HuH-7 (cell line): Measurements from ENCODE around the gene PDP2.
"Not testable (repeated sequence)": the region's sequence is repeated elsewhere in the genome, so short reads cannot be mapped to it uniquely, and the experiment has no call there.

Experiments used
- DNase-seq: peaks from one replicate; pipeline ENCODE4 v3.0.0; 2011; ENCODE audit warnings: low spot score

The PDP2 gene

DNA sequence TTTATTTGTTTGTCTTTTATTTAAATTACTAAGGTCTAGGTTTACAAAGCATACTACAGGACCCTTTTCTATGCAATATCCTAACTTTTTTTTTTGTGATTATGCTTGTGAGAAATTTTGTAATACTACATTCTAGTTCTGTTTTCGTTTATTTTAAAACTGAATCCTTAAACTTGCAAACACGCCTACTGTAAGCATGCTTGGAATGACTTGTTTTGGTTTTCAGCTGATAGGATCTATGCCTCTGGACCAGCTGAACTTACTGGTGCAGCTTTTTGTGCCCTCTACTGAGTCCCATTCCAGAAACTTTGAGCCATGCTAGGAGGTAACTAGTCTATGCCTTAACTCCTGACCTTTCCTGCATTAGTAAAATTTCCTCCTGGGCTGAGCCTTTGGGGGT lies 6.0 kb downstream of the PDP2 start:
- DNase-seq = no peak

DNA sequence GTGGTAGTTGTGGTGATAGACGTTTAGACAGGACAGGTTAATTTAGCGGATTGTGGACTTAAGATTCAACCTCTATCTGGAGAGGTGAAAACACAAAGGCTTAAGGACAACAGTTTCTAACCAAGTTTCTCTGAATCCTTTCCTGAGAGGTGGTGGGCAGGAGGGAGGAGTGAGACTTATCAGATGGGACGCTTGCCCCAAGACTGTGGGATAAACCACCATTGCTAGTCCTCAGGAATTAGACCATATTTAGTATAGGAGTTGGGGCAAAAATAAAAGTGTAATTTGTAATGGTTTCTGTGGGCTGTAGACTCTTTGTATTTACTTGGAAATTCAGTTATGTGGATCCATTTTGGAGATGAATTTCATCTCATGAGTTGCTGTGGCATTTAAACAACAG lies 6.6 kb downstream of the PDP2 start:
- DNase-seq = no peak

DNA sequence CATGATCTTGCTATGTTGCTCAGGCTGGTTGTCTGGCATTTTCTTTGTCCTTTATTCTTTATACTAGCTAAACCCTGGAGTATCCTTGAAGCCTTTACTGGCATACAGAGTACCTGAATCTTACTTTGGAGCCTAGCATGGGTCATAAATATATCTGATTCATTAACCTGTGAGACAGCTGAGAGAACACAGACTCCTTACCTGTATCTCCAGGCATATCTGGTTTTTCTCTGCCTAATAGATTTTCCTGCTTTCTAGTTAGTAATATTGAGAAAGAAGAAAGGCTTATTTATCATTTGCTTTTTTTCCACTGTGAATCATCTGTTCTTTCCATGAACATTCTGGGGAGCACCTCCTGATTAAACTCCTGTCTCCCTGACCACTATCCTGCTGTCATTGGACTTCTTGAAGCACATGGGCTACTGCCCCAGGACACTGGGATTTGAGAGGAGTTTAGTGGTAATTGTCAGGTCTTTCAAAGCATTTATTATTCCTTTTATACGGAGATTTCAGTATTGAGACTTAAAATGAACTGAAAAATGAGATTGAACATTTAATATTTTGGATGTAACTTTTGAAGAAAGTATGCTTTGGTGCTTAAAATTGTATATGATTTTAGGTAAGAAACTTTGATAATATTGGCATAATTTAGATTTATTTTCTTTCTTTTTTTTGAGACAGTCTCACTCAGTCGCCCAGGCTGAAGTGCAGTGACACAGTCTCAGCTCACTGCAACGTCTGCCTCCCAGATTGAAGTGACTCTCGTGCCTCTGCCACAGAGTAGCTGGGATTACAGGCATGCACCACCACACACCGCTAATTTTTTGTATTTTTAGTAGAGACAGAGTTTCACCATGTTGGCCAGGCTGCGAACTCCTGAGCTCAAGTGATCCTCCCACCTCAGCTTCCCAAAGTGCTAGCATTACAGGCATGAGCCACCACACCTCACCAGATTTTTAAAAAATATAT lies 8.6 kb downstream of the PDP2 start:
- no peak for DNase-seq

DNA sequence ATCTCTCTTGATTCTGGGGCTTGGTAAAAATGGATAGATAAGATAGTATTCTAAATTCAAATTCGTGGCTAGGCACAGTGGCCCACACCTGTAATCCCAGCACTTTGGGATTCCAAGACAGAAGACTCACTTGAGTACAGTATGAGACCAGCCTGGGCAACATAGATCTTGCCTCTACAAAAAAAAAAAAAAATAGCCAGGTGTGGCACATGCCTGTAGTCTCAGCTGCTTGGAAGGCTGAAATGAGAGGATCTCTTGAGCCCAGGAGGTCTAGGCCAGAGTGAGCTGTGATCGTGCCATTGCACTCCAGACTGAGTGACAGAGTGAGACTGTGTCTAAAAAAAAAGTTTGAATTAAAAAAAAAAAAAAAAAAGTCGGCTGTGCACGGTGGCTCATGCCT lies 9.3 kb downstream of the PDP2 start:
- no peak for DNase-seq

DNA sequence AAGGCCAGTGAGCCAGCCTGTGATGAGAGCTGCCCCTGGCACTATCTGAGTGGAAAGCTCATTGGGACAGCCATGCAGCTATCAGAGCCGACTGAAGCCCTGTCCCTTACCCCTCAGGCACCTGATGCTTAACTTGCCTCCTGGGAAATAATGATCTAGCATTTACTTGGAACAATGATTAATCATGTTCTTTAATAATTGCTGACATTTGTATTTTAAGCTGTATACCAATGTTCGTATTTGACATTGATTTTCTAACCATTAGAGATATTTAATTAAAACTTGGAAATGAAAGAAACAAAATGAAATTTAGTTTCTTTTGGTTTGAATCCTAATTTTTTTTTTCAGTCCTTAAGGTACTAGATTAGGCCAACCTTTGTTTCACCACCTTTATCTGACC lies 10.5 kb downstream of the PDP2 start:
- no peak for DNase-seq

DNA sequence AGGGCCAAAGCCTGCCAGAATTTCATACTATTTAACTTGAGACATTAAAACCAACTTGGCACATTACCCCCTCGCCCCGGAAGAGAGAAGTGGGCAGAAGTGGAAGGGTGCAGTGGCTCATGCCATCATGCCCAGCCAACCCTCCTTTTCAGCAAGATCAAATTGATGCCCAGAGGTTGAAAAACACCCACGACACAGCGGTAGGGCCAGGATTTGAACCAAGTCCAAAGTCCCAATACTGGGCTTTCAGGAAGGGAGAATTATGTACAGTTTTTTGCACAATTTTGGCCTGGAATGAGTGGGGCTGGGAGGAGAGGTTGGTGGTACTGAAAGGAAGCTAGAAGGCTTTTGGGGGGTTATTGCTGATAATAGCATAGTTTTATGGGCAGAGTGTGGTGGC lies 11.0 kb downstream of the PDP2 start:
- no peak for DNase-seq

DNA sequence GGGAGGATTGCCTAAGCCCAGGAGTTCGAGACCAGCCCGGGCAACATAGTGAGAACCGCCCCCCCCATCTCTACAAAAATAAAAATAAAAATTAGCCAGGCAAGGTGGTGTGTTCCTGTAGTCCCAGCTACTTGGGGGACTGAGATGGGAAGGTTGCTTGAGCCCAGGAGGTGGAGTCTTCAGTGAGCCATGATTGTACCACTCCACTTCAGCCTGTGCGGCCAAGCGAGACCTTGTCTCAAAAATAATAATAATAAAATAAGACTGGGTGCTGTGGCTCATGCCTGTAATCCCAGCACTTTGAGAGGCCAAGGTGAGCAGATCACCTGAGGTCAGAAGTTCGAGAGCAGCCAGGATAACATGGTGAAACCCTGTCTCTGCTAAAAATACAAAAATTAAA lies 11.5 kb downstream of the PDP2 start:
- no peak for DNase-seq

DNA sequence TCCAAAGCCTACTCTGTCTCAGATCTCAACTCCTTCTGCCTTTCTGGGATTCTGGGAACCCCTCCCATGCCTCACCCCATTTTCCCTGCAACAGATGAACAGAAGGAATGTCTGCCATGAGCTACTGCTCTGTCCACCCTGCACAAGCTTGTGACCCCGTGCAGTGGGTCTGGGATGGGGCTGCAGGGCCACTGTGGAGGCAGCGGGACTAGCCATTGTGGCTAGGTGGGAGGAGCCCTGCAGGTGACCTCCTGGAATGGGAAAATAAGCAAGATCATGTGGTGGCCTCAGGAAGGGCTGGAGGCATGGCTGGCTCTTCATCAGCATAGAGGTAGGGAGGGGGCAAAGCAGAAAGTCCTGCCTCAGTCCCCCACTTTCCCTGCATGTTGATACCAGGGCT lies 13.7 kb downstream of the PDP2 start:
- DNase-seq = no peak

DNA sequence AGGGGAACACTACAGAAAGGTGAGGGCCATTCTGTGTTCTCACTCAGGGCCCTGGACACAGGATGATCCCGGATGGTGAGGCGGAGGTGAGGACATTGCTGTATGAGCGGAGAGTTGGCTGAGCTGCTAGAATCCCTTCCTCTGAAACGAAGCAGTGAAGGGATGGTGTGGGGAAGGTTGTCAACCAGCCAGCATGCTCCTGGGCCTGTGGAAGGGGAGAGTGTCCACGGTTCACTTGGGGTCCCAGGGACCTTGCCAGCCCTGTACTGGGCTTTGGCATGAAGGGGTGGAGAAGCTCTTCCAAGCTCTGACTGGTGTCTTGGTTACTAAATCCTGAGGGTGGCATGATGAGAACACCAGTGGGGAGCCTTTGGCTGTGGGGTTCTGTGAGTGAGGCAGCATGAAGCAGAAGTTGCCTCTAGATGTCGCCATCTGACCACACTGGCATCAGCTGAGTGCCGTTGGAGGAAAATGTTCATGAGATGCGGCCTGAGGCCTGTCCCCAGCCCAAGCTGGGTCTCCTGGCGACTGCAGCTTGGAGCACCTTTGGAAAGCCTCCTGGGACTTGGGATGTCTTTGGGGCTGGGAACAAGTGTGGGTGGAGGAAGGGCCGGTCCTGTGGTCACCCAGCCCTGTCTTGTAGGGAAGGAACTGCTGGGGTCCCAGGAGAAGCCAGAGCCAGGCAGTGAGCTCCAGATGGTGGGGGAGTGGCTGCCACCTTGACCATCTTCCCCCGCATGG lies 14.8 kb downstream of the PDP2 start:
- peak; percentile 63 for DNase-seq

DNA sequence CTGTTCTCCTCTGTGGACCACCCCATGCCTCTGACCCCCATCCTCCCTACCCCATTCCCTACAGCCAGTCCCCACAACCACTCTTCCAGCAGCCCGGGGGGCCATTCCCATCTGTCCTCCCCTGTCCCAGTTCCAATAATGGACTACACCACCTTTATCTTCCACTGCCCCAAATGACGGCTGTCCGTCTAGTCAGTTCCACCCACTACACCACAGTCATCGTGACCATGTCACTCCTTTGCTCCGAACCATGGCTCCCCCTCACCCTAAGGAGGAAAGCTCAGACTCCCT lies 15.3 kb downstream of the PDP2 start:
- DNase-seq = no peak

DNA sequence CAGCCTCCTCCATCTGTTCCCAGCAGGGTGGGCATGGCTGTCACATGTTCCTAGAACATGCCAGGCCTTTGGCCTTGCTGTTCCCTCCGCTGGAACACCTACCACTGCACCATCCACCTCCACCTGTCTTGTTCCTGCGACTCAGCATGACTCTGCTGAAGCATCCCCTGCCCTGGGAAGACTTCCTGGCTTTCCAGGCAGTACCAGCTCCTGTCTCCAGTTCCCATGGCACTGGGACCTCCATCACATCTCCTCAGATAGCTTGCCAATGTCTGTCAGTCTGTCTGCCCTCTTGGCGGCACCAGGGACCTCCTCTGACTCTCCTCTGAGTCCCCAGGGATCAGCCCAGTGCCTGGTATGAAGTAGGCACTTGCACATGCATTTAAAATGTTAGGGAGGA lies 15.7 kb downstream of the PDP2 start:
- no peak for DNase-seq

DNA sequence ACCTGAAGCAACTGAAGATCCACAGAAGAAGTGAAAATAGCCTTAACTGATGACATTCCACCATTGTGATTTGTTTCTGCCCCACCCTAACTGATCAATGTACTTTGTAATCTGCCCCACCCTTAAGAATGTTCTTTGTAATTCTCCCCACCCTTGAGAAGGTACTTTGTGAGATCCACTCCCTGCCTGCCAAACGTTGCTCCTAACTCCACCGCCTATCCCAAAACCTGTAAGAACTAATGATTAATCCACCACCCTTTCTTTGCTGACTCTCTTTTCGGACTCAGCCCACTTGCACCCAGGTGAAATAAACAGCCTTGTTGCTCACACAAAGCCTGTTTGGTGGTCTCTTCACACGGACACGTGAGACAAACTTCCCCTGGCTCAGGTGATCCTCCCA lies 16.4 kb downstream of the PDP2 start:
- DNase-seq = not testable (repeated sequence)

DNA sequence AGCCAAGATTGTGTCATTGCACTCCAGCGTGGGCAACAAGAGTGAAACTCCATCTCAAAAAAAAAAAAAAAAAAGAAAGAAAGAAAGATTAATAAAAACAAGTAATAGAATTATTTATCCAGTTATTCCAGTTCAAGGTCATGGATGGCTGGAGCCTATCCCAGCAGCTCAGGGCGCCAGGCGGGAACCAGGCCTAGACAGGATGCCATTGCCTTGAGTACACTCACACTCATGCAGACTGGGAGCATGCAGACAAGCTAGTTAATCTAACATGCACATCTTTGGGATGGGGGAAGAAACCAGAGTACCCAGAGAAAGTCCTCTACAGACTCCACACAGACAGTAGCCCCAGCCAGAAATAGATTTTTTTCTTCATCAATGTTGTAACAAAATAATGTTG lies 17.9 kb downstream of the PDP2 start:
- DNase-seq = no peak

DNA sequence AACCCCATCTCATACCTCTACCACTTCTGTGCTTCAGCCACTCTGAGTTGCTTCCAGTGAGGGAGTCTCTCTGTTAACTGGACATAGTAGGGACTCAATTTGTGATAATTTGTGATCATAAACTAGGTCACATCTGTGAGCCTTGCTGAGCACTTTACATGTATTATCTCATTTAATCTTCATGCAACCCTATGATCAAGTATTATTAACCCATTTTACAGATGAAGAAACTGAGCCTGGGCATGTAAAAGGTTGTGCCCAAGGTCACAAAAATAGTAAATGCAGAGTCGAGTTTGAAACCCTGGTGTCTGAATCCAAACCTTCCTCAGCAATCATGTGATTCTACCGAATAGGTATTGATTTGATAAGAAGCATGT lies 18.6 kb downstream of the PDP2 start:
- no peak for DNase-seq

DNA sequence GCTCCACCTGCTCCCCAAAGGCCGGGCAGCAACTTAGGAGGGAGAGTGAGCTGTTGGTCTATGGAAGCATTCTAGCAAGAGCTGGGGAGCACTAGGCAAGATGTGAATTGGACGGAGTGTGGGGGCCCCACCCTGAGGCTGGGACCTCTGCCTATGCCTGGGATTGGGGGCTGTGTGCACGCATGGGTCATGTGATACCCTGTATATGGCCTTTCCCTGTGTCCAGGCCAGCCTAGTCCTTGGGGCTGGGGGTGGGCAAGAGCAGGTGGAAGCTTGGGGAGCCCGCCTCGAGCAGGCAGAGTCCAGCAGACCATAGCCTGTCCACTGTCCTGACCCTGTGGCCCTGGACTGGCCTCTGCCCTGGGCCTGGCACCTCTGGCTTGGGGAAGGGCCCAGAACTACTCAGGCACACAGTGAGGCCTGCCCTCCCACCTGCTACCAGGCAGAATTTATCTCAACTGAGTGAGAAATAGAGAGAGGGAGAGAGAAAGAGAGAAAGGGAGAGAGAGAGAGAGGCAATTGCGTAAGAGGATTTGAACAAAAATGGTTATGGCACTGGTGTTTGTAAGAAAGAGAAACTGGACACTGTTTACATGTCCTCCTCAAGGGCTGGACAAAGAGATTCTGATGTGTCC lies 19.1 kb downstream of the PDP2 start:
- DNase-seq = no peak

DNA sequence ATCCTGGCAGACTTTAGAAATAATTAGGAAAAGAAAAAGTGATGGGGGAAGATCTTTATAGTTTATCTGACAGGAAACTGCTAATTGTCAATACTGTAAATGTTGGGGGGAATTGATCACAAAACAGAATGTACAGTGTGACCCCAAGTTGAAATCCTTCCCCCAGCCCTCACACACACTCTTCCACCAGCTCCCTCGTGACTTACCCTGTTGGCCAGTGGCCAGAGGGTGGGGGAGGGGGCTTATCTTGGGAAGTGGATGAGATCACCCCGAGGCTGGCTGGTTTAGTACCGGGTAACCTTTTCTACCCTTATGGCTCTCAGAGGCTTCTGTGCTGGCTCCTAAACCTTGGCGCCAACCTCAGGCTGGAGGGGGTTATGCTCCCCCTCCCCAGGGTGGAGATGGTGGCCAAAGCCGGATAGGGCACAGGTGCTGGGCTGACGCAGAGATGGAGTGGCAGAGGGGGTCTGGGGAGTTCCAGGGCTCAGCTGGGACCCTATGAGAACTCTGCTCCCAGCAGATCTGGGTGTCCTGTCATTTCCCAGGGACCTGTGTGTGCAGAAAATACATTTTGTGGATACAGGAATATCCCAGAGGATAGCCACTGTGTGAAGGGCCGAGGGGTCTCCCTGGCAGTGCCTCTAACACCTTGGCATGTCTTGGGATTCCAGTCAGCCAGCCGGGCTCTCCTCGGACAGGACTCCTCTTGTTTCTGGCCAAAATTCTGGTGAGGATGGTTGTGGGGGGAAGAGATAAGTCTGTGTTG lies 19.8 kb downstream of the PDP2 start:
- no peak for DNase-seq

DNA sequence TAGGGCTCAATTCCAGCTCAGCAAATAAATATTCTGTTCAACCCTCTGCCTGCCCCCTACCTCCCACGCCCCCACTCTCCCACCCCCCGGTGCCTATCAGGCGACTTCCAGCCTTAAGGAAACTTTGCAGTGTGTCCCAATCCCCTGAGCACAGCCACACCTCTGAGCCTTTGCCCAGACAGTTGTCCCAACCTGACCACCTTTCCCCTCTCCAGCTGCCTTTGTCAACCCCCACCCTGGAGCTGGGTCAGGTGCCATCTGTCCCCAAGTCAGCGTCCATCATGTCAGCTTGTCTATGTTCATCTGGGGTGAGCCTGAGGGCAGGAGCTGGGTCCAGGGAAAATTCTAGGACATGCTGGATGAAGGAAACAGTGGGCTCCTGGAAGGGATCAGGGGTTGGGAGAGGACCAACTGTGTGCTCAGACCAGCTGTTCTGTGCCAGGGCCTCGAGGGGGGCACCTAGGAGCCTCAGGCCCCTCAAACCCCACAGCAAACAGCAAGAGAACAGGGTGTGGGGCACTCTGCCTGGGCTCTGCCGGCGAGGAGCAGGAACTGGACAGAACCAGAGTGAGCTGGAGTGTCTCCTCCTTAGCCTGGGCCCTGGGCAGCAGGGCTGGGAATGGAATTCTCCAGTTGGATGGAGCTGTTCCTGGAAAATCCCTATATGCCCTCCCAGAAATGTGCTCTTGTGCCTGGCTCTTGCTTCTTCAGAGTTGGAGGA lies 20.6 kb downstream of the PDP2 start:
- no peak for DNase-seq

DNA sequence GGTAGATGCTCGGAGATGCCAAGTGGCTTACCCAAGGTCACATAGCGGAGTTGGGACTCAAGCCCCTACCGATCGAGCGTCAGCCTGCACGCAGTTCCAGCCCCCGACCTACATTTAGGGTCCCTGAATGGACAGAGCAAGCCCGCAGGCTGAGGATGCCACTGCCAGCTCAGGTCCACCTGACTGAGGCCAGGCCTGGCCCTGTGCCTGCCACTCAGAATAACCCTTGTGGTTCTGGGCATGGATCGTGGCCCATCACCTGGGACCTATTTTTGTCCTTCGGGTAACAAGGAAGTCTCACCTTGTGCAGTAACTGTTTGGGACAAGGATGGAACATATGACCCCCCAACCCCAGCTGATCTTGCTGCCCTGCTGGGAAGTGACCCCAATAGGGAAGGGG lies 21.3 kb downstream of the PDP2 start:
- no peak for DNase-seq

DNA sequence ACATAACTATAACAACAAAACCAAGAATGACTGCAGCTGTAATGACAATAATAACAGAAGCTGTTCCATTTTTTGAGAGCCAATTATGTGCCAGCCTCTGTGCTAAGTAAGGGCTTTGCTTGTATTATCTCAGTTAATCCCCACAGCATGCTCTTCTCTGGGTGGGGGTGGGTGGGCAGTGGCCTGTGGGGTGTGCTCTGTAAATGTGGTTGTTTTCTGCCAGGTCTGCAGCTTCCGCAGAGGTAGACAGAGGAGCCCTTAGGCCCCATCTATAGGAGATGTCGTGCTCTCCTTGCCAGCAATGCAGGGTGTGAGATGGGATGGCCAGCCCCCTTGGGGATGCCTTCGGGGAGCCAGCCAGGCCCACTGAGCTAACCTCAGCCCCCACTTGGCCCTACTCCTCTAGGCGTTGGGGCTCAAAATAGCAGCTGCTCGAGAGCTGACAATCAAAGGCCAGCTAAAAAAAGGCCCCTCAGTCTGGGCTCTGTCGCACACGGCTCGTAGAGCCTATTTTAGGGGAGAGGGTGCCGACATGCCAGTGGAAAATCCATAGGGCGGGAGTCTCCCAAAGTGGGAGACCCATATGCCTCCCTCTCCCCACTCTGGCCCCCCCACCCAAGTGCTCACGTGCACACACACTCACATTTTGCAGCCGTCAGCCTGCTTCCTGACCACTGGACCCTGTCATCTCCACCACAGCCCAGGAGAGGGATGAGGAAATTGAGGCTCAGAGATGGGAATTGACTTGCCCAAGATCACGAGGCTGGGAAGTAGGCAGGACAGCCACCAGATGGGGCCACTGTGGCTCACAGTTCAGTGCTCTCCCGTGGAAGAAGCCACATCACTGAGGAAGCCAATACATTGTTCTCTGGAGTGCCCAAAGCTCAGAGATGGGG lies 22.6 kb downstream of the PDP2 start:
- DNase-seq = no peak

DNA sequence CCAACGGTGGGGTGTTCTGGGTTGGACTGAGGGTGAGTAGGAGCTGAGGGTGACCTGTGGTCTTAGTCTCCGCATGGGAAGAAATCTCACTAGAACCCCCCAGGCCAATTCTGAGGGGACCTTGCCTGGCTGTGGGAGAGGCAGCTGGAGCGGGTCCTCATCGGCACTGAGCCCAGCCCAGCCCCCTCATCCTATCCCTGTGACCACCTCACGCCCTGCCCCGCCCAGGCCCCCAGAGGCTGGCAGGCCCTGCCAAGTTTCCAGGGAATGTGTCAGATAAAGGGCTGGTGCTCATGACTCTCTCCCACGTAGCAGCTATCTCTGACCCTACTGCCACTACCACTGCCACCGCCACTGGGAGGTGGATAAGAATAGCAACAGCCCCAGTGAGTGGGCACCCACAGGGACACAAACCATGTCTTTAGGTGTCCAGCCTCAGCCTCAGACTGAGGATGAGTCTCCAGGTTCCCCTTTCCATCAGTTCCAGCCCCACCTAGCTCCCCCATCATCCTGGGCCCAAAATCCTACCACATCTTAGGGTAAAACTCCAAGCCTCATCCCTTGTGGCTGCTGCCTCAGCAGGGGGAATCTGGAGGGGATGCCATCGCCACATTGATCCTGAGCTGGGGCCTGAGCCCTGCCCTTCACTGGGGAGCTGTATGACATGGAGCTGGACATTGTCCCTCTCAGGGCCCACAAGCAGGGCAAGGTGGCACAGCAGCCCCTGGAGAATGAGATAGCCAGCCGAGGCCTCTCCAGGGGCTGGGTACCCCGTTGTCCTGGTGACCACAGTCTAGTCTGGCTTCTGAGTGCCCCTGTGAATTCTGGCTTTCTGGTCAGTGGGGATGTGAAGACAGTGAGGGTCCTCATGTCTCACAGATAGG lies 23.5 kb downstream of the PDP2 start:
- DNase-seq = no peak
